ENCODE data around the gene CALCOCO1.

Gene CALCOCO1

DNA sequence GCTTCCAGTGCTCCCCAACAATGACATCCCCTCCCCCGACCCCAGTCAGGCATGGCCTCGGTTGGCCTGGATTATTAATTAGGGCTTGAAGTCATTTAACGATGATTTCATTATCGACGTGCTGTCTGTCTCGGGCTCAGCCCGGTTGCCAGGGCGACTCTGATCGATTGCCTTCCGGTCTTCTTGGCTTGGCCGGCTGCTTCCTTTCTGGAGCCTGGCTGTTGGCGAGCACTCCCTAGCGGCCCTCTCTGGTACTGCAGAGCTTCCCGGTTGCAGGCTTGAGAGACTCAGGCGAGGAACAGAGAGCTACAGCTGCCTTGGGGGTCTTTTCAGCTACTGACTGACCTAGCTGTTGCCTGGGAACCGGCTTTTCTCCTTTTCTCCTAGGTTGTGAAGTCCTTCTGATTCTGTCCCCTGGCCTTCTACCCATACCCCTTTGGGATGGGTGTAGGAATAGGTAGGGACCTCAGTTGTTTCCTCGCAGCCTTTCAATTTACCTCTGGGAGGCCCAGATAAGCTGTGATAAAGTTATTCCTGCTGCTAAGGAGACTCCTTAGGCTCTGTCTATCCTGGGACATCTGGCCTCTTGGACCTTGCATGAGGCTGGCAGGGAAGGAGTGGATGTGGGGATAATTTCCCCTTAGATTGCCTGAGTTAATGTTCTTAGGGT, 30.0 kb upstream of the CALCOCO1 start:
- peaks cover 58% of the 10 kb centered on the region for H3K27me3 ChIP-seq (ENCODE audit: low read depth, low read length)
- peak overlapping the region; percentile 97 for H3K4me2 ChIP-seq (ENCODE audit: low read length)
- no peaks in the 10 kb centered on the region for H3K36me3 ChIP-seq (replicated peaks; ENCODE audit: low read depth, low read length)
- H3K79me2 ChIP-seq (ENCODE audit: low read length): no peaks in the 10 kb centered on the region
- peak overlapping the region; percentile 56 for H3K9ac ChIP-seq (ENCODE audit: low read length)
- H4K20me1 ChIP-seq (ENCODE audit: insufficient read depth, low read length): no peaks in the 10 kb centered on the region
- H3K27ac ChIP-seq (ENCODE audit: low read length): no peak overlapping the region
- no peak for TF ChIP-seq EZH2phosphoT487 (IDR thresholded peaks at IDR 0.05; ENCODE audit: low read depth)
- TF ChIP-seq, protein P1, sequence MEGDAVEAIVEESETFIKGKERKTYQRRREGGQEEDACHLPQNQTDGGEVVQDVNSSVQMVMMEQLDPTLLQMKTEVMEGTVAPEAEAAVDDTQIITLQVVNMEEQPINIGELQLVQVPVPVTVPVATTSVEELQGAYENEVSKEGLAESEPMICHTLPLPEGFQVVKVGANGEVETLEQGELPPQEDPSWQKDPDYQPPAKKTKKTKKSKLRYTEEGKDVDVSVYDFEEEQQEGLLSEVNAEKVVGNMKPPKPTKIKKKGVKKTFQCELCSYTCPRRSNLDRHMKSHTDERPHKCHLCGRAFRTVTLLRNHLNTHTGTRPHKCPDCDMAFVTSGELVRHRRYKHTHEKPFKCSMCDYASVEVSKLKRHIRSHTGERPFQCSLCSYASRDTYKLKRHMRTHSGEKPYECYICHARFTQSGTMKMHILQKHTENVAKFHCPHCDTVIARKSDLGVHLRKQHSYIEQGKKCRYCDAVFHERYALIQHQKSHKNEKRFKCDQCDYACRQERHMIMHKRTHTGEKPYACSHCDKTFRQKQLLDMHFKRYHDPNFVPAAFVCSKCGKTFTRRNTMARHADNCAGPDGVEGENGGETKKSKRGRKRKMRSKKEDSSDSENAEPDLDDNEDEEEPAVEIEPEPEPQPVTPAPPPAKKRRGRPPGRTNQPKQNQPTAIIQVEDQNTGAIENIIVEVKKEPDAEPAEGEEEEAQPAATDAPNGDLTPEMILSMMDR (IDR thresholded peaks at IDR 0.05; ENCODE audit: low read depth, low read length): peak; percentile 88
- H3K4me1 ChIP-seq (ENCODE audit: low read length): peaks cover 66% of the 10 kb centered on the region
- H2AFZ ChIP-seq (ENCODE audit: low read depth, low read length): peak overlapping the region; percentile 91
- peak overlapping the region; percentile 76 for H3K4me3 ChIP-seq (ENCODE audit: low read length)
- no peaks in the 10 kb centered on the region for H3K9me3 ChIP-seq (ENCODE audit: insufficient read depth, low read length)

DNA sequence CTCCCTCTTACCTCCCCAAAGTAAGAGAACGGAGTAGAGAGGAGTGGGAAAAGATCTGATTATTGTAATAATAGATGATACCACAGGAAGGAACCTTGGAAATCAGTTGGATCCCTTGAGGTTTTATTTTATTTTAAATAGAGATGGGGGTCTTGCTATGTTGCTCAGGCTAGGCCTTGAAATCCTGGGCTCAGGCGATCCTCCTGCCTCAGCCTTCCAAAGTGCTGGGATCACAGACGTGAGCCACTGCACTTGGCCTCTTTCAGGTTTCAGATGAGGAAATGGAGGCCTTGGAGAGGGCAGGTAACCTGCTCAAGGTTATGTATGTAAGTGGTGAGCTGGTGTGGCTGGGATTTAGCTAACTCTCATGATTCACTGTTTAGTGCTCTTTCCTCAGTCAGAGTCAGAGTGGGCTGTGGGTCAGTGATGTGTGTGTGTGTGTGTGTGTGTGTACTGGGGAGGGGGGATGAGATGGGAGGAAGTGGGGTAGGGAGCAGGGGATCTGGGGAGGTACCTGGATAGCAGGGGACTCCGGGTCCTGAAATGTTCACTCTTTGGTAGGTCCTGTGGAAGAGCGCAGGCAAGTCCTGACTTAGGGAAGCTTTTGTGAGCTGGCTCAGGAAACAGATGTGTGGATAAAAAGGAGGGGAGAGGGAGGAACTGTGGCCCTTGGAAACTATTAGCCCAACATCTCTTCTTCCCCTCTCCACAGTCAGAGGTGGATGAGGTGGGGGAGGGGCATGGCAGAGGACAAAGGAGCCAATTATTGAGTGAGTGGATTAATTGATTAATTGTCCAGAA, 29.2 kb upstream of the CALCOCO1 start:
- H3K27me3 ChIP-seq (ENCODE audit: low read depth, low read length): peaks cover 58% of the 10 kb centered on the region
- H3K4me3 ChIP-seq (ENCODE audit: low read length): peak overlapping the region; percentile 76

DNA sequence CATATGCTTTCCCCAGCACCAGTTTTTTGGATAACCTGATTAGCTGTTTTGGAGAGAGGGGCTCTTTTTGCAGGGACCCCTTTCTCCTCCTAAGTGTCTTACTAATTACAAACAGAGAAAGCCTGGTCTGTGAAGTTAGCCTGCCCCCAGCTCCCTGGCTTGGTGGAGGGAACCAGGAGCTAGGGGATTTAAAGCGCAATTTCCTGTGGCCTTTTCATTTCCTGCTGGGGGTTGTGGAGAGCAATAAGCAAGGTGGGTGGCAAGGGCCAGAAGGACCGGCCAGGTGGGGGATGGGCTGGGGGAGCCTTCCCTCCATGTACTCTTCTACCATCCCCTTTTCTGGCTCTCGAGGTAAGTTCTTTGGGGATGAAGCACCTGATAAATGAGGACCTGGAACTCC, 28.6 kb upstream of the CALCOCO1 start:
- no peaks in the 10 kb centered on the region for H3K36me3 ChIP-seq (replicated peaks; ENCODE audit: low read depth, low read length)
- H3K9ac ChIP-seq (ENCODE audit: low read length): no peak overlapping the region
- H3K9me3 ChIP-seq (ENCODE audit: insufficient read depth, low read length): no peaks in the 10 kb centered on the region
- 0 out of 2 replicates have a peak overlapping the region, but pooled peaks have one; percentile 76 for H3K4me3 ChIP-seq (ENCODE audit: low read length)
- TF ChIP-seq, protein P1 (IDR thresholded peaks at IDR 0.05; ENCODE audit: low read depth, low read length): no peak
- no peak for TF ChIP-seq EZH2phosphoT487 (IDR thresholded peaks at IDR 0.05; ENCODE audit: low read depth)
- peaks cover 73% of the 10 kb centered on the region for H3K4me1 ChIP-seq (ENCODE audit: low read length)
- no peak overlapping the region for H3K27ac ChIP-seq (ENCODE audit: low read length)
- no peaks in the 10 kb centered on the region for H4K20me1 ChIP-seq (ENCODE audit: insufficient read depth, low read length)
- no peaks in the 10 kb centered on the region for H3K79me2 ChIP-seq (ENCODE audit: low read length)
- H2AFZ ChIP-seq (ENCODE audit: low read depth, low read length): no peak overlapping the region
- H3K27me3 ChIP-seq (ENCODE audit: low read depth, low read length): peaks cover 53% of the 10 kb centered on the region
- peak overlapping the region; percentile 97 for H3K4me2 ChIP-seq (ENCODE audit: low read length)

More for the DNA sequence above, 29.2 kb upstream of the CALCOCO1 start:
- no peaks in the 10 kb centered on the region for H3K9me3 ChIP-seq (ENCODE audit: insufficient read depth, low read length)
- H3K79me2 ChIP-seq (ENCODE audit: low read length): no peaks in the 10 kb centered on the region
- H3K27ac ChIP-seq (ENCODE audit: low read length): no peak overlapping the region
- H3K4me1 ChIP-seq (ENCODE audit: low read length): peaks cover 73% of the 10 kb centered on the region
- TF ChIP-seq EZH2phosphoT487 (IDR thresholded peaks at IDR 0.05; ENCODE audit: low read depth): no peak
- TF ChIP-seq, protein P1 (IDR thresholded peaks at IDR 0.05; ENCODE audit: low read depth, low read length): no peak
- H2AFZ ChIP-seq (ENCODE audit: low read depth, low read length): peak overlapping the region; percentile 91
- no peaks in the 10 kb centered on the region for H3K36me3 ChIP-seq (replicated peaks; ENCODE audit: low read depth, low read length)
- H4K20me1 ChIP-seq (ENCODE audit: insufficient read depth, low read length): no peaks in the 10 kb centered on the region
- H3K9ac ChIP-seq (ENCODE audit: low read length): peak overlapping the region; percentile 56
- H3K4me2 ChIP-seq (ENCODE audit: low read length): peak overlapping the region; percentile 97

DNA sequence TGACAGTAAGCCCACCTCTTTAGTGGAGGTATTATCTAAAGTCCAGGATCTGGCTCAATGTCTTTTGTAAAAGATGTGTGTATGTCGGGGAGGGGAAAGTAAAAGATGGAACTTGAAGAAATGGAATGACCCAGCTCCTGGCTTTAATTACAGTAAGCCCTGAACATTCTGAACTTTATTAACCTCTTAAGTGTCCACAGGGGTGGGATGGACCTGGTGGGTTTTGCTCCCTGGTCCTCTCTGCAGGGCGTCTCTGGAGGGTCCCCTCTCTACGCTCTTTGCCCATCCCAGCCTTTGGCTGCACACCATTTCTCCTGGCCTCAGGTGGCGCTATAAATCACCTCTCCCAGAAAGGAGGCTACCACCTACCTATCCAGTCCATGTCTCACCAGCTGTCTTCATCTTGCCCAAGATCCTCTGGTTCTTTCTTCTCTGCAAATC, 28.2 kb upstream of the CALCOCO1 start:
- H3K27me3 ChIP-seq (ENCODE audit: low read depth, low read length): peaks cover 57% of the 10 kb centered on the region
- H3K9ac ChIP-seq (ENCODE audit: low read length): no peak overlapping the region
- no peak overlapping the region for H3K4me3 ChIP-seq (ENCODE audit: low read length)
- no peaks in the 10 kb centered on the region for H3K36me3 ChIP-seq (replicated peaks; ENCODE audit: low read depth, low read length)
- no peaks in the 10 kb centered on the region for H4K20me1 ChIP-seq (ENCODE audit: insufficient read depth, low read length)
- H3K4me1 ChIP-seq (ENCODE audit: low read length): peaks cover 76% of the 10 kb centered on the region
- TF ChIP-seq EZH2phosphoT487 (IDR thresholded peaks at IDR 0.05; ENCODE audit: low read depth): no peak
- TF ChIP-seq, protein P1 (IDR thresholded peaks at IDR 0.05; ENCODE audit: low read depth, low read length): peak; percentile 46
- H3K4me2 ChIP-seq (ENCODE audit: low read length): peak overlapping the region; percentile 97
- H2AFZ ChIP-seq (ENCODE audit: low read depth, low read length): no peak overlapping the region
- no peaks in the 10 kb centered on the region for H3K79me2 ChIP-seq (ENCODE audit: low read length)
- H3K9me3 ChIP-seq (ENCODE audit: insufficient read depth, low read length): no peaks in the 10 kb centered on the region
- H3K27ac ChIP-seq (ENCODE audit: low read length): no peak overlapping the region

Measured in OCI-LY3 (cell line).